HT1080 (cell line): Measurements from ENCODE around the gene SIX5. TPM values are rescaled to one million over a fixed set of nuclear protein-coding genes. Genes with fewer than 3 reads are reported as not detected.
A peak's percentile ranks its signal among the peaks of the same experiment; 100 is the strongest.

Experiments
- DNase-seq: peaks from one replicate; pipeline ENCODE4 v3.0.0-alpha.2; 2015; ENCODE audit warnings: low read depth
- total RNA-seq: library from RNA; depleted of rRNA; stranded (reverse); fragments of >200 nt; shearing (Covaris generic); gene quantifications from 2 replicates; pipeline ENCODE4 v1.2.3, GENCODE V29; 2014

Gene SIX5
- total RNA-seq, 1 experiment from 2014 or later: 7.7 TPM

- no peak for DNase-seq
Observed at GRCh38 chr19:45777395-45777961, 8.4 kb upstream of the SIX5 start.

- DNase-seq: no peak
Observed at GRCh38 chr19:45774765-45775164, 5.7 kb upstream of the SIX5 start.

- no peak for DNase-seq
Observed at GRCh38 chr19:45773384-45773783, 4.3 kb upstream of the SIX5 start.

DNA sequence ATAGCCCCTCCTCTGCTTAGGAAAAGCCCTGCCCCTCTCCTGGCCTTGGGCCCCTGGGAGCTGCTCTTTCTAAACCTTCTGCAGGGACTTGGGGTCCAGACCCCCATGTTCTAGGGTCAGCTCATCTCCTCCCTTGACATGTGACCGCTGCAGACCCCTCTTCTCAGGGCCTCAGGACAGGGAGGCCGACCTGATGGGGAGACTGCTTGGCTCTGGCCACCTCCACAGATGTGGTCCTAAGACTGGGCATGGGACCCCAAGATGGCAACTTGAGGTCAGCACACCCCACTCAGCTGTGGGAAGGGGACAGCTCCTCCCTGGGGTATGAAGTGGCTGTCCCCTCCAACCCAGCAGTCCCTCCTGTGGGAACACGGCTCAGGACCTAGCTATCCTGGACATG lies 3.9 kb upstream of the SIX5 start:
- no peak for DNase-seq

- DNase-seq: no peak
Observed at GRCh38 chr19:45772130-45772840, 3.2 kb upstream of the SIX5 start.

DNA sequence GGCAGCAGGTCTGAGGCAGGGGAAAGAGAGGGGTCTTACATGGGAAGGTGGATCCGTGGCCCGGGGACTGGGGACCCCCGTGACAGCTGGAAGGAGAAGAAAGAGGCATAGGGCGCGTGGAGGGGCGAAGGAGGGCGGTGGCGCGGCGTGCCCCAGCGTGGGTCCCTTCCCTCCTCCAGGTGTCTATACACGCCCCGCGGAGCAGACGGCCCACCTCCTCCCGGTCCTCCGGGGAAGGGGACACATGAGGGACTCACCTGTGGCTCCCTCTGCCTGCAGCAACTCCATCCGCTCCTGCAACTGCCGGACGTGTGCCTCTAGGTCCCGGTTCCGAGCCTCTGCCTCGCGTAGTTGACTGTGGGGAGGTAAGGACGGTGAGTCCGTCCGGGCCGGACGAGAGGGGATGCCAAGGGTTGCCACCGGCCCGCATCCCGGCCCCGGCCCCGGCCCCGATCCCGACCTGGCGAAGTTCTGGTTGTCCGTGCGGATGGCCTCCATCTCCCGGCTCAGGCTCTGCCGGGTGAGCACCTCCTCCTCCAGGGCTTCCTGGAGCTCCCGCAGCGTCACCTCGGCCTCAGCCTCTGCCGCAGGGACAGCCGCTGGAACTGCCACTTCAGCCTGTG lies 2.4 kb upstream of the SIX5 start:
- DNase-seq: no peak

GRCh38 chr19:45770192-45771101 lies 1.4 kb upstream of the SIX5 start:
- DNase-seq: peak; percentile 79

DNA sequence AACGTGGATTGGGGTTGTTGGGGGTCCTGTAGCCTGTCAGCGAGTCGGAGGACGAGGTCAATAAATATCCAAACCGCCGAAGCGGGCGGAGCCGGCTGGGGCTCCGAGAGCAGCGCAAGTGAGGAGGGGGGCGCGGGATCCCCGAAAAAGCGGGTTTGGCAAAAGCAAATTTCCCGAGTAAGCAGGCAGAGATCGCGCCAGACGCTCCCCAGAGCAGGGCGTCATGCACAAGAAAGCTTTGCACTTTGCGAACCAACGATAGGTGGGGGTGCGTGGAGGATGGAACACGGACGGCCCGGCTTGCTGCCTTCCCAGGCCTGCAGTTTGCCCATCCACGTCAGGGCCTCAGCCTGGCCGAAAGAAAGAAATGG lies 754 bp upstream of the SIX5 start:
- no peak for DNase-seq

- DNase-seq: no peak
Observed at GRCh38 chr19:45768655-45768983, 433 bp downstream of the SIX5 start.

DNA sequence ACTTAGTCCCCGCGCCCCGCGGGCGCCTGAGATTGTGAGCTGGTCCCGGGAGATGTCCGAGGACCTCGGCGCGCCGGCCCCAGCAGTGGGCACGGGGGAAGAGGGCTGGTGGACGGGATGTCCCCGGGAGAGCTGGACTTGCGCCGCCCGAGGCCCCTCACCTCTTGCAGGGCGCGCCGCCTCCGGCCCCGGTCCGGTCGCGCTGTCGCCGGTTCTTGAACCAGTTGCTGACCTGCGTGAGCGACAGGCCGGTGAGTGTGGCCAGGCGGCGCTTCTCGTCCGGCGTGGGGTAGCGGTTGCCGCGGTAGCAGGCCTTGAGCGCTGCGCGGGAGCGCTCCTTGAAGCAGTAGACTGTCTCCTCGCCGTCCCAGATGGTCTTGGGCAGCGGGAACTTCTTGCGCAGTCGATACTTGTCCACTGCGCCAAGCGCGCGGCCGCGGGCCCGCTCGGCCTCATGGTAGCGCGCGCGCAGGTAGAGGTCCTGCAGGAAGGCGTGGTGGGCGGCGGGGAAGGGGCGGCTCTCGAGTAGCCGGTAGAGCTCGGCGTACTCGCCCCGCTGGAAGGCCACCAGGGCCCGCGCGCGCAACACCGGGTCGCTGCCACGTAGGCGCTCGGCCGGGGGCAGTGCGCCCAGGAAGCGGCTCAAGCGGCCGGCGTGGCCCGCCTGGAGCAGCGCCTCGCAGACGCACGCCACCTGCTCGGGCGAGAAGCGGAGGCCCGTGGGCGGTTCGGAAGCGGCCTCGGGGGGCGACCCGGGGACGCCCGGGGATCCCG lies 984 bp downstream of the SIX5 start:
- DNase-seq: peak; percentile 56

GRCh38 chr19:45767410-45767880 lies 1.6 kb downstream of the SIX5 start:
- DNase-seq: peak; percentile 72

GRCh38 chr19:45766869-45767346 lies 2.1 kb downstream of the SIX5 start:
- no peak for DNase-seq

DNA sequence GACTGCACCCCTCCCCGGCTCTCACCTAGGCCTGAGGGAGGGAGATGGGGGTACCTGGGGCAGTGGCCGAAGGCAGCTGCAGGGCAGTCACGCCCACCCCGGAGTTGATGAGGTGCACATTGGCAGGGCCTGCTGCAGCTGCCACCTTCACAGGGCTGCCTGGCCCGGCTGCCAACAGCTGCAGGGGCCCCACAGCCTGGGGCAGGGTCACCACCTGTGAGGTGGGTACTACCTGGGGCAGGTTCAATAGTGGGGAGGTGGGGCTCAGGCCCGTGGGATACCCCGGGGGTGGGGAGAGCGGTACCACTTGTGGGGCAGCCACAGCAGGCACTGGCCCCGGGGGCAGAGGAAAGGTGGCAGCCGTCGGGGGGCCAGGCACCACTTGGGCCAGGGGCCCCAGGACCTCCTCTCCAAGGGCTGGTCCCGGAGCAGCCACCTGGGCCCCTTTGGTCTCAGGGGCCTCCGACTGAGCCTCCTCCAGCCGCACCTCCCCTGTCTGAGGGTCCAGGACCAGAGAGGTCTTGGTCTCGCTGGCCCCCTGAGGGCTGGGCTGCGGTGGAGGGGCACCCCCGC lies 2.7 kb downstream of the SIX5 start:
- no peak for DNase-seq

- no peak for DNase-seq
Observed at GRCh38 chr19:45765702-45766295, 3.3 kb downstream of the SIX5 start.

GRCh38 chr19:45764945-45765701 lies 3.9 kb downstream of the SIX5 start:
- no peak for DNase-seq

DNA sequence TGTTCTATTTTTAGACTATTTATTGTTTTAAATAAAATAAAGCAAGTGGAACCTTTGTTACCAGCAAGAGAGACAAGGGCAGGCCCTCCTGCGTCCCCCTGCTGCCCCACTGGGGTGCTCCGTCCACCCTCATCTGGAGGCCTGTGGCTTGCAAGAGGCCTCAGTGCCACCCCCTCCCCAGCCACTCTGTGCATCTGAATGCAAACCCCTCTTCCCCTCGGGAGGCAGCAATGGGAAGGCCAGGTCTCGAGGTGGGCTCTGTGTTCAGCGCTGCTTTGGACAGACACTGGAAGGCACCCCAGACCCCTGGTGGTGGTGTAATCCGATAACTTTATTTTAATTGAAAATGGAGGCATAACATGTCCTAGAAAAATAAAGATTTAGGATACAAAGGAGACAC lies 4.6 kb downstream of the SIX5 start:
- DNase-seq: no peak

DNA sequence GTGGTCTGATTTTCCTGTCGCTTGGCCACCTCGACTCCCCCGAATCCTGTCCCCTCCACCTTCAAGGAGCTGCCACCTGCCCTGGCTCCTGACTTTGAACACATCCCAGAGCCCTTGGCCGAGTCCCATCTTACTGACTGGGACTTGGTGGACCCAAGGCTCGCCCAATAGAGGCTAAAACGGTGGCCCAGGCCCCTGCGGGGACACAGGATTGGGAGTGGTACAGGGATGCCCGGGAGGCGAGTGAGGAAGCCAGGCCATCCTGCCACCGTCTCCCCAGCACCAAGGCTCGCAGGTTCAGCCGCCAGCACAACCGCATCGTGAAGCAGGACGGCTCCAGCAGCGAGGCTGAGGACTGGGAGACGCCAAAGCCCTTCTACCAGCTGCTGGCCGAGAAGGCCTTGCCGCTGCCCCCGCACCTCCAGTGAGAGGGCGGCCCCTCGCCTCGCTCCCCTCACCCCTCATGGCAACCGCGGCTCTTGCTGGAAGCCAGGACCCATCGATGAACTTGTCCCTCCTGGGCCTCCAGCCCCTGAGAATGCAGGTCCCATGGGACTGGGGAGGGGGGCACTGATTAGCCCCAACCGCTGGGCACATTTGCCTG lies 5.3 kb downstream of the SIX5 start:
- no peak for DNase-seq

GRCh38 chr19:45762870-45763631 lies 6.0 kb downstream of the SIX5 start:
- DNase-seq: no peak
